ENCODE data around the gene LHFPL3.

The LHFPL3 gene

GRCh38 chr7:104767826-104768536 lies 439.6 kb downstream of the LHFPL3 start:
- TF ChIP-seq, protein P1, sequence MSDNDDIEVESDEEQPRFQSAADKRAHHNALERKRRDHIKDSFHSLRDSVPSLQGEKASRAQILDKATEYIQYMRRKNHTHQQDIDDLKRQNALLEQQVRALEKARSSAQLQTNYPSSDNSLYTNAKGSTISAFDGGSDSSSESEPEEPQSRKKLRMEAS (IDR thresholded peaks at IDR 0.05): no peak
- no peak for TF ChIP-seq NFIC (IDR thresholded peaks at IDR 0.05)
- TF ChIP-seq, protein P2, sequence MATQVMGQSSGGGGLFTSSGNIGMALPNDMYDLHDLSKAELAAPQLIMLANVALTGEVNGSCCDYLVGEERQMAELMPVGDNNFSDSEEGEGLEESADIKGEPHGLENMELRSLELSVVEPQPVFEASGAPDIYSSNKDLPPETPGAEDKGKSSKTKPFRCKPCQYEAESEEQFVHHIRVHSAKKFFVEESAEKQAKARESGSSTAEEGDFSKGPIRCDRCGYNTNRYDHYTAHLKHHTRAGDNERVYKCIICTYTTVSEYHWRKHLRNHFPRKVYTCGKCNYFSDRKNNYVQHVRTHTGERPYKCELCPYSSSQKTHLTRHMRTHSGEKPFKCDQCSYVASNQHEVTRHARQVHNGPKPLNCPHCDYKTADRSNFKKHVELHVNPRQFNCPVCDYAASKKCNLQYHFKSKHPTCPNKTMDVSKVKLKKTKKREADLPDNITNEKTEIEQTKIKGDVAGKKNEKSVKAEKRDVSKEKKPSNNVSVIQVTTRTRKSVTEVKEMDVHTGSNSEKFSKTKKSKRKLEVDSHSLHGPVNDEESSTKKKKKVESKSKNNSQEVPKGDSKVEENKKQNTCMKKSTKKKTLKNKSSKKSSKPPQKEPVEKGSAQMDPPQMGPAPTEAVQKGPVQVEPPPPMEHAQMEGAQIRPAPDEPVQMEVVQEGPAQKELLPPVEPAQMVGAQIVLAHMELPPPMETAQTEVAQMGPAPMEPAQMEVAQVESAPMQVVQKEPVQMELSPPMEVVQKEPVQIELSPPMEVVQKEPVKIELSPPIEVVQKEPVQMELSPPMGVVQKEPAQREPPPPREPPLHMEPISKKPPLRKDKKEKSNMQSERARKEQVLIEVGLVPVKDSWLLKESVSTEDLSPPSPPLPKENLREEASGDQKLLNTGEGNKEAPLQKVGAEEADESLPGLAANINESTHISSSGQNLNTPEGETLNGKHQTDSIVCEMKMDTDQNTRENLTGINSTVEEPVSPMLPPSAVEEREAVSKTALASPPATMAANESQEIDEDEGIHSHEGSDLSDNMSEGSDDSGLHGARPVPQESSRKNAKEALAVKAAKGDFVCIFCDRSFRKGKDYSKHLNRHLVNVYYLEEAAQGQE (IDR thresholded peaks at IDR 0.05; ENCODE audit: low read depth): no peak
- TF ChIP-seq FOXM1 (IDR thresholded peaks at IDR 0.05; ENCODE audit: borderline replicate concordance, low read depth): no peak
- no peak for TF ChIP-seq TCF12 (IDR thresholded peaks at IDR 0.05; ENCODE audit: low read depth)
- TF ChIP-seq YY1 (IDR thresholded peaks at IDR 0.05; ENCODE audit: low read depth): no peak
- no peak for TF ChIP-seq CEBPB (IDR thresholded peaks at IDR 0.05)
- TF ChIP-seq CREB1 (IDR thresholded peaks at IDR 0.05; ENCODE audit: low read depth): no peak
- TF ChIP-seq ZBTB7A (IDR thresholded peaks at IDR 0.05; ENCODE audit: low read depth): no peak
- TF ChIP-seq, protein P3, sequence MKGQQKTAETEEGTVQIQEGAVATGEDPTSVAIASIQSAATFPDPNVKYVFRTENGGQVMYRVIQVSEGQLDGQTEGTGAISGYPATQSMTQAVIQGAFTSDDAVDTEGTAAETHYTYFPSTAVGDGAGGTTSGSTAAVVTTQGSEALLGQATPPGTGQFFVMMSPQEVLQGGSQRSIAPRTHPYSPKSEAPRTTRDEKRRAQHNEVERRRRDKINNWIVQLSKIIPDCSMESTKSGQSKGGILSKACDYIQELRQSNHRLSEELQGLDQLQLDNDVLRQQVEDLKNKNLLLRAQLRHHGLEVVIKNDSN (IDR thresholded peaks at IDR 0.05): no peak
- TF ChIP-seq RAD21 (IDR thresholded peaks at IDR 0.05; ENCODE audit: low read depth): no peak
- no peak for TF ChIP-seq TEAD4 (IDR thresholded peaks at IDR 0.05)
- no peak for TF ChIP-seq EGR1 (IDR thresholded peaks at IDR 0.05)
- no peak for TF ChIP-seq EP300 (IDR thresholded peaks at IDR 0.05; ENCODE audit: borderline replicate concordance)
- TF ChIP-seq TAF1 (IDR thresholded peaks at IDR 0.05; ENCODE audit: low read depth): no peak

GRCh38 chr7:104772405-104773345 lies 444.3 kb downstream of the LHFPL3 start:
- TF ChIP-seq CEBPB (IDR thresholded peaks at IDR 0.05) (no peak), NFIC (IDR thresholded peaks at IDR 0.05) (no peak), TAF1 (IDR thresholded peaks at IDR 0.05; ENCODE audit: low read depth) (no peak), TEAD4 (IDR thresholded peaks at IDR 0.05) (no peak), ZBTB7A (IDR thresholded peaks at IDR 0.05; ENCODE audit: low read depth) (no peak), TCF12 (IDR thresholded peaks at IDR 0.05; ENCODE audit: low read depth) (no peak), RAD21 (IDR thresholded peaks at IDR 0.05; ENCODE audit: low read depth) (no peak), CREB1 (IDR thresholded peaks at IDR 0.05; ENCODE audit: low read depth) (no peak), EGR1 (IDR thresholded peaks at IDR 0.05) (no peak), YY1 (IDR thresholded peaks at IDR 0.05; ENCODE audit: low read depth) (no peak), EP300 (IDR thresholded peaks at IDR 0.05; ENCODE audit: borderline replicate concordance) (no peak), FOXM1 (IDR thresholded peaks at IDR 0.05; ENCODE audit: borderline replicate concordance, low read depth) (no peak)
- TF ChIP-seq, protein P1 (IDR thresholded peaks at IDR 0.05): no peak
- TF ChIP-seq, protein P3 (IDR thresholded peaks at IDR 0.05): no peak
- TF ChIP-seq, protein P2 (IDR thresholded peaks at IDR 0.05; ENCODE audit: low read depth): no peak

- no peak for TF ChIP-seq FOXM1 (IDR thresholded peaks at IDR 0.05; ENCODE audit: borderline replicate concordance, low read depth)
- TF ChIP-seq, protein P3 (IDR thresholded peaks at IDR 0.05): no peak
- TF ChIP-seq RAD21 (IDR thresholded peaks at IDR 0.05; ENCODE audit: low read depth): no peak
- TF ChIP-seq, protein P1 (IDR thresholded peaks at IDR 0.05): no peak
- TF ChIP-seq NFIC (IDR thresholded peaks at IDR 0.05): no peak
- TF ChIP-seq, protein P2 (IDR thresholded peaks at IDR 0.05; ENCODE audit: low read depth): no peak
- TF ChIP-seq TAF1 (IDR thresholded peaks at IDR 0.05; ENCODE audit: low read depth): no peak
- TF ChIP-seq YY1 (IDR thresholded peaks at IDR 0.05; ENCODE audit: low read depth): no peak
- no peak for TF ChIP-seq EP300 (IDR thresholded peaks at IDR 0.05; ENCODE audit: borderline replicate concordance)
- no peak for TF ChIP-seq EGR1 (IDR thresholded peaks at IDR 0.05)
- TF ChIP-seq TEAD4 (IDR thresholded peaks at IDR 0.05): no peak
- TF ChIP-seq TCF12 (IDR thresholded peaks at IDR 0.05; ENCODE audit: low read depth): no peak
- no peak for TF ChIP-seq CEBPB (IDR thresholded peaks at IDR 0.05)
- no peak for TF ChIP-seq ZBTB7A (IDR thresholded peaks at IDR 0.05; ENCODE audit: low read depth)
Measured at GRCh38 chr7:104773796-104774195, 445.4 kb downstream of the LHFPL3 start.

Data from Ishikawa (cell line).